ENCODE measurements around the gene PPIA.

GRCh38 chr7:44793919-44794318 lies 2.6 kb upstream of the PPIA start:
- TF ChIP-seq POLR2A (IDR thresholded peaks at IDR 0.05; ENCODE audit: low read depth, low read length): no peak
- TF ChIP-seq POLR2AphosphoS5 (IDR thresholded peaks at IDR 0.05; ENCODE audit: low read depth, low read length): no peak
- TF ChIP-seq SPI1 (IDR thresholded peaks at IDR 0.05; ENCODE audit: low read depth, low read length): no peak
- no peak for TF ChIP-seq TAF1 (IDR thresholded peaks at IDR 0.05; ENCODE audit: low read depth, low read length)
